Measurements from ENCODE around the gene MCF2L. TPM values are rescaled to one million over a fixed set of nuclear protein-coding genes. Genes with fewer than 3 reads are reported as not detected.

The MCF2L gene
- polyA plus RNA-seq, 1 donor (not counting 4 experiments of a cell fraction or from before 2014, with no cell fraction given): 0.14 TPM

- DNase-seq (ENCODE audit: low read depth, low spot score) (no peak), FAIRE-seq (no peak)
- Histone ChIP-seq H3K27ac (ENCODE audit: control insufficient read depth, insufficient read depth, low read length) (no peak overlapping the region), H2AFZ (ENCODE audit: control insufficient read depth, low read length) (no peak overlapping the region), H3K9ac (ENCODE audit: control insufficient read depth, extremely low read depth, insufficient read depth, low read length) (no peak overlapping the region), H3K79me2 (ENCODE audit: control insufficient read depth, insufficient read depth, low read length) (no peaks in the 10 kb centered on the region), H3K27me3 (ENCODE audit: control insufficient read depth, extremely low read depth, insufficient read depth, low read length) (peaks cover 35% of the 10 kb centered on the region), H3K4me1 (ENCODE audit: control insufficient read depth, extremely low read depth, insufficient read depth, low read length) (no peaks in the 10 kb centered on the region), H3K9me1 (ENCODE audit: control insufficient read depth, extremely low read depth, insufficient read depth, low read length) (no peaks in the 10 kb centered on the region), H3K9me3 (ENCODE audit: control insufficient read depth, low read depth, low read length) (peaks cover 3% of the 10 kb centered on the region), H3K4me2 (ENCODE audit: control insufficient read depth, extremely low read depth, insufficient read depth, low read depth, low read length) (no peak overlapping the region), H3K4me3 (ENCODE audit: control insufficient read depth in 2 of 3, extremely low read depth in 1 of 3, insufficient read depth in 2 of 3, low read depth in 1 of 3, low read length in 3 of 3) (no peak overlapping the region), H3K36me3 (ENCODE audit: control insufficient read depth in 2 of 2, extremely low read depth in 1 of 2, insufficient read depth in 2 of 2, low read length in 2 of 2) (no peaks in the 10 kb centered on the region), H4K20me1 (ENCODE audit: control insufficient read depth, extremely low read depth, insufficient read depth, low read length) (peaks cover 6% of the 10 kb centered on the region)
- dilution Hi-C loops (cut with MboI; ENCODE audit: extremely low pct_ligation_motif_present, low sequenced_read_pairs): no loop called here
- no peak for TF ChIP-seq EZH2 (IDR thresholded peaks at IDR 0.05; ENCODE audit: low read length)
- TF ChIP-seq, protein P1, sequence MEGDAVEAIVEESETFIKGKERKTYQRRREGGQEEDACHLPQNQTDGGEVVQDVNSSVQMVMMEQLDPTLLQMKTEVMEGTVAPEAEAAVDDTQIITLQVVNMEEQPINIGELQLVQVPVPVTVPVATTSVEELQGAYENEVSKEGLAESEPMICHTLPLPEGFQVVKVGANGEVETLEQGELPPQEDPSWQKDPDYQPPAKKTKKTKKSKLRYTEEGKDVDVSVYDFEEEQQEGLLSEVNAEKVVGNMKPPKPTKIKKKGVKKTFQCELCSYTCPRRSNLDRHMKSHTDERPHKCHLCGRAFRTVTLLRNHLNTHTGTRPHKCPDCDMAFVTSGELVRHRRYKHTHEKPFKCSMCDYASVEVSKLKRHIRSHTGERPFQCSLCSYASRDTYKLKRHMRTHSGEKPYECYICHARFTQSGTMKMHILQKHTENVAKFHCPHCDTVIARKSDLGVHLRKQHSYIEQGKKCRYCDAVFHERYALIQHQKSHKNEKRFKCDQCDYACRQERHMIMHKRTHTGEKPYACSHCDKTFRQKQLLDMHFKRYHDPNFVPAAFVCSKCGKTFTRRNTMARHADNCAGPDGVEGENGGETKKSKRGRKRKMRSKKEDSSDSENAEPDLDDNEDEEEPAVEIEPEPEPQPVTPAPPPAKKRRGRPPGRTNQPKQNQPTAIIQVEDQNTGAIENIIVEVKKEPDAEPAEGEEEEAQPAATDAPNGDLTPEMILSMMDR (optimal IDR thresholded peaks at IDR 0.05 in 1 of 3, IDR thresholded peaks at IDR 0.05 in 1 of 3, conservative IDR thresholded peaks at IDR 0.05 in 1 of 3; ENCODE audit: extremely low read depth in 1 of 3, insufficient read depth in 2 of 3, low read length in 3 of 3): no peak
Measured at GRCh38 chr13:112974125-112974524, 5.1 kb downstream of the MCF2L start.

DNA sequence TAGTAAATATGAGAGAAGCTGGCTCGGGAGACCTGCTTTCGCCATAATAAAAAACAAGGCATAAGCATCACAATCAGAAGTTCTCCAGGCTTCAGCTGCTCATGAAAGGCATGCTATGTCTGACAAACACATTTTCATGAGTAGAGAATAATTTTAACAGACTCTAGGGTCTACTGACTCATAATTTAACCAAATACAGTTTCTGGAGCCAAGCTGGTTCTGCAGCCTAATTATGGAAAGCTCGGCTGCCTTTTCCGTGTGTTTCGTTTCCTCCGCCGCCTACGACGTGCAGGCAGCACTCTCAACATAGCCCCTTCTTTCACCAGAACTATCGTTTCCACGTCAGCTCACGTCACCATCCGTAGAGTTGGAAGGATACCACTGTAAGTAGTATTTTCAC lies 5.7 kb downstream of the MCF2L start:
- Histone ChIP-seq H3K9ac (ENCODE audit: control insufficient read depth, extremely low read depth, insufficient read depth, low read length) (no peak overlapping the region), H4K20me1 (ENCODE audit: control insufficient read depth, extremely low read depth, insufficient read depth, low read length) (peaks cover 1% of the 10 kb centered on the region), H3K9me3 (ENCODE audit: control insufficient read depth, low read depth, low read length) (peaks cover 3% of the 10 kb centered on the region), H3K4me1 (ENCODE audit: control insufficient read depth, extremely low read depth, insufficient read depth, low read length) (no peaks in the 10 kb centered on the region), H2AFZ (ENCODE audit: control insufficient read depth, low read length) (no peak overlapping the region), H3K4me2 (ENCODE audit: control insufficient read depth, extremely low read depth, insufficient read depth, low read depth, low read length) (no peak overlapping the region), H3K27me3 (ENCODE audit: control insufficient read depth, extremely low read depth, insufficient read depth, low read length) (peaks cover 30% of the 10 kb centered on the region), H3K27ac (ENCODE audit: control insufficient read depth, insufficient read depth, low read length) (no peak overlapping the region), H3K9me1 (ENCODE audit: control insufficient read depth, extremely low read depth, insufficient read depth, low read length) (no peaks in the 10 kb centered on the region), H3K36me3 (ENCODE audit: control insufficient read depth in 2 of 2, extremely low read depth in 1 of 2, insufficient read depth in 2 of 2, low read length in 2 of 2) (no peaks in the 10 kb centered on the region), H3K4me3 (ENCODE audit: control insufficient read depth in 2 of 3, extremely low read depth in 1 of 3, insufficient read depth in 2 of 3, low read depth in 1 of 3, low read length in 3 of 3) (no peak overlapping the region), H3K79me2 (ENCODE audit: control insufficient read depth, insufficient read depth, low read length) (no peaks in the 10 kb centered on the region)
- dilution Hi-C loops (cut with MboI; ENCODE audit: extremely low pct_ligation_motif_present, low sequenced_read_pairs): no loop called here
- no peak for DNase-seq (ENCODE audit: low read depth, low spot score)
- FAIRE-seq: no peak
- TF ChIP-seq EZH2 (IDR thresholded peaks at IDR 0.05; ENCODE audit: low read length): no peak
- TF ChIP-seq, protein P1 (optimal IDR thresholded peaks at IDR 0.05 in 1 of 3, IDR thresholded peaks at IDR 0.05 in 1 of 3, conservative IDR thresholded peaks at IDR 0.05 in 1 of 3; ENCODE audit: extremely low read depth in 1 of 3, insufficient read depth in 2 of 3, low read length in 3 of 3): no peak

Data from keratinocyte (primary cell).